ENCODE data around the gene SGCA. TPM values are rescaled to one million over a fixed set of nuclear protein-coding genes. Genes with fewer than 3 reads are reported as not detected.

Gene SGCA
- total RNA-seq, 4 donors from 2014 or later, result 1.1 to 4.9 (median 2.6) TPM; not detected in 1

GRCh38 chr17:50185631-50186471 lies 20.0 kb downstream of the SGCA start:
- ATAC-seq (ENCODE audit: low FRiP score) (no peak), DNase-seq (ENCODE audit: low spot score) (no peak)
- TF ChIP-seq, protein P1, sequence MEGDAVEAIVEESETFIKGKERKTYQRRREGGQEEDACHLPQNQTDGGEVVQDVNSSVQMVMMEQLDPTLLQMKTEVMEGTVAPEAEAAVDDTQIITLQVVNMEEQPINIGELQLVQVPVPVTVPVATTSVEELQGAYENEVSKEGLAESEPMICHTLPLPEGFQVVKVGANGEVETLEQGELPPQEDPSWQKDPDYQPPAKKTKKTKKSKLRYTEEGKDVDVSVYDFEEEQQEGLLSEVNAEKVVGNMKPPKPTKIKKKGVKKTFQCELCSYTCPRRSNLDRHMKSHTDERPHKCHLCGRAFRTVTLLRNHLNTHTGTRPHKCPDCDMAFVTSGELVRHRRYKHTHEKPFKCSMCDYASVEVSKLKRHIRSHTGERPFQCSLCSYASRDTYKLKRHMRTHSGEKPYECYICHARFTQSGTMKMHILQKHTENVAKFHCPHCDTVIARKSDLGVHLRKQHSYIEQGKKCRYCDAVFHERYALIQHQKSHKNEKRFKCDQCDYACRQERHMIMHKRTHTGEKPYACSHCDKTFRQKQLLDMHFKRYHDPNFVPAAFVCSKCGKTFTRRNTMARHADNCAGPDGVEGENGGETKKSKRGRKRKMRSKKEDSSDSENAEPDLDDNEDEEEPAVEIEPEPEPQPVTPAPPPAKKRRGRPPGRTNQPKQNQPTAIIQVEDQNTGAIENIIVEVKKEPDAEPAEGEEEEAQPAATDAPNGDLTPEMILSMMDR (IDR thresholded peaks at IDR 0.05), result no peak

DNA sequence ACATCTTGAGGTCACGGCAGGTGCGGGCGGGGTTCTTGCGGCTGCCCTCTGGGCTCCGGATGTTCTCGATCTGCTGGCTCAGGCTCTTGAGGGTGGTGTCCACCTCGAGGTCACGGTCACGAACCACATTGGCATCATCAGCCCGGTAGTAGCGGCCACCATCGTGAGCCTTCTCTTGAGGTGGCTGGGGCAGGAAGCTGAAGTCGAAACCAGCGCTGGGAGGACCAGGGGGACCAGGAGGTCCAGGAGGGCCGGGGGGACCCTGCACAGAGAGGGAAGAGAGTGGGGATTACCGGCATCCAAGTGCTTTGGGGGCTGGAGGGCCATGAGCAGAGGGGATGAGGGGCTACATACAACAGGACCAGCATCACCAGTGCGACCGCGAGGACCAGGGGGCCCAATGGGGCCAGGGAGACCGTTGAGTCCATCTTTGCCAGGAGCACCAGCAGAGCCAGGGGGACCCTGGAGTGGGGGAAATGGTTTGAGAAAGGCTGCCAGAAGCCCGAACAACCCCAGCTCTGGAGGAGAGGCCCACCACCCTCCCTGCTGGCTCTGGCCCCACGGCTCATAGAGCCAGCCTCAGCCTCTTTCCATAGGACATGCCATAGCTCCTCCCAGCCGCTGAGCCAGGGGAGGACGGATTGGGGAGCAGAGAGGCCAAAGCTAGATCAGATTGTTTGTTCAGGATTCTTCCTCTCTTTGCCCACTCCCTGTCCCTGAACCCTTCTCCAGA lies 21.0 kb downstream of the SGCA start:
- TF ChIP-seq, protein P1 (IDR thresholded peaks at IDR 0.05), result no peak
- ATAC-seq (ENCODE audit: low FRiP score) (no peak), DNase-seq (ENCODE audit: low spot score) (no peak)

- TF ChIP-seq, protein P1 (IDR thresholded peaks at IDR 0.05), result no peak
- no peak for ATAC-seq (ENCODE audit: low FRiP score)
- no peak for DNase-seq (ENCODE audit: low spot score)
Observed at GRCh38 chr17:50187394-50187725, 21.6 kb downstream of the SGCA start.

DNA sequence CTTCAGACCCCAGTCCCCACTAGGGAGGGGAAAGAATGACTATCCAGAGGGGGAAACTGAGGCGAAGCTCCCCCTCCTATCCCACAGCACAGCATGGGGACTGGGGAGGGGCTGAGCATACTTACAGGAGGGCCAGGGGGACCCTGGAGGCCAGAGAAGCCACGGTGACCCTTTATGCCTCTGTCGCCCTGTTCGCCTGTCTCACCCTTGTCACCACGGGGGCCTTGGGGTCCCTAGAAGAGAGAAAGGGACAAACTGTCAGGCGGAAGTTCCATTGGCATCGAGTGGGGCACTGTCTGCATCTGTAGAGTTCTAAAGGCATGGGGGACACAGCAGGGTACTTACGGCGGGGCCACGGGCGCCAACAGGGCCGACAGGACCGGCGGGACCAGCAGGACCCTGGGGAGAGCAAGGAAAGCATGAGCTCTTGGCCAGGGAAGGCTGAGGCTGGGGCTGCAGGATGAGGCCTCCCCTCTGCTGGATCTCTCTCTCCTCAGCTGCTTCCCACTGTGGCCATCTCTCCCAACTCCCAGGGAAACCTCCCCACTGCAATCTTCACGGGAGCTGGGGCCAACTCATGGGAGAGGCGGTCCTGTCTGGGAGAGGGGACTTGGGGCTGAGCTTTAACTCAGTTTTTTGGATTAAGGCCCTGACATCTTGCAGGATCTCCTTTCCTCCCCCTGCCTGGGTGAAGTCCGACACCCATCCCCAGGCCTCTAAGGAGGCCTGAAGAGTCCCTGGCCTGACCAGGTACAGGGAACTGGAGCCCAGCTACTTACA lies 22.1 kb downstream of the SGCA start:
- DNase-seq (ENCODE audit: low spot score) (no peak), ATAC-seq (ENCODE audit: low FRiP score) (no peak)
- TF ChIP-seq, protein P1 (IDR thresholded peaks at IDR 0.05), result no peak

DNA sequence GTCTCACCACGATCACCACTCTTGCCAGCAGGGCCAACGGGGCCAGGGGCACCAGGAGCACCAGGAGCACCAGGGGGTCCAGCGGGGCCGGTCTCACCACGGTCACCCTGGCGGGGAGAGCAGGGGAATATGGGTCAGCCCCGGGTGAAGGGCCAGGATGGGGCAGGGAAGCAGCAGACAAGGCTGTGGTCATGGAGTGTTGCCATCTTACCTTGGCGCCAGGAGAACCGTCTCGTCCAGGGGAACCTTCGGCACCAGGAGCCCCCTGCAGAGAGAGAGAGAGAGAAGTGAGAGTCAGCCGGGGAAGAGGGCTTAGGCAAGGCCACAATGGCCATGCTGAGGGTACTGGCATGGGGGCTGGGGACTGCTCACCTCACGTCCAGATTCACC lies 22.7 kb downstream of the SGCA start:
- TF ChIP-seq, protein P1 (IDR thresholded peaks at IDR 0.05), result no peak
- ATAC-seq (ENCODE audit: low FRiP score) (no peak), DNase-seq (ENCODE audit: low spot score) (no peak)

DNA sequence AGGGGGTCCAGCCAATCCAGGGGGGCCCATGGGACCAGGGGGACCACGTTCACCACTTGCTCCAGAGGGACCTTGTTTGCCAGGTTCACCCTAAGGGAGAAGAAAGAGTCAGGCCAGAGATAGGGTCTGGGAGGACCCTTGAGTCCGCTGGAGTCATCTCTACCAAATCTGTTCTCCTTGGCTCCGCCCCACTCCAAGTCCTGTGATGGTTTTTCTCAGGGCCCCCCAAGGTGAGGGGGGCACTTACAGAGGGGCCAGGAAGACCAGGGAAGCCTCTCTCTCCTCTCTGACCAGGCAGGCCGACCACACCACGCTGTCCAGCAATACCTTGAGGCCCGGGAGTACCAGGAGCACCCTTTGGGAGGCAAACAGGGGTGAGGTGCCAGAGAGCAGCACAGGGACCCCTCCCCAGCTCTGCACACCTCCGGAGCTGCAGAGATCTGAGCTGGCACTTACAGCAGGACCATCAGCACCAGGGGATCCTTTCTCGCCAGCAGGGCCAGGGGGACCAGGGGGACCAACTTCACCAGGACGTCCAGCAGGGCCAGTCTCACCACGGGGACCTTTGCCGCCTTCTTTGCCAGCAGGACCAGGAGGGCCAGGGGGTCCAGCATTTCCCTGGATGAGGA lies 23.2 kb downstream of the SGCA start:
- DNase-seq (ENCODE audit: low spot score) (no peak), ATAC-seq (ENCODE audit: low FRiP score) (no peak)
- TF ChIP-seq, protein P1 (IDR thresholded peaks at IDR 0.05), result no peak
